ENCODE data around the gene UGT3A1.
A peak's percentile ranks its signal among the peaks of the same experiment; 100 is the strongest.
"Not testable (repeated sequence)": the region's sequence is repeated elsewhere in the genome, so short reads cannot be mapped to it uniquely, and the experiment has no call there.

UGT3A1 gene

DNA sequence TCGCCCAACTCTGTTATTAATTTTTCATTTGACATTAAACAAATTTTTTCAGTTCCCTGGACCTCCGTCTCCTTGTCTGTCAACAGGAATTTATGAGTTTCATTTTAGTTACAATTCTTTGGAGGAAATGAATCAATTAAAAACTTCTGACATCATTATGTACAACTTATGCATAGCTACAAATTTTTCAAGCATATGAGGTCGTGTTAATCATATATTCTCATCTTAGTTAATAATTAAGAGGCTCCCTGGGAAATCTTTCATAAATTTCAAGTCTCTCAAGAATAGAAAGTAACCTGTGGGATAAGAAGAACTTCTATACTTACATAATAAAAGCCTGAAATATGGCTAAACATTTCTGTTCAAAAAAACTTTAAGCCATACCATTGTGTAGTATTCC, 3.4 kb downstream of the UGT3A1 start:
- DNase-seq, result no peak

DNA sequence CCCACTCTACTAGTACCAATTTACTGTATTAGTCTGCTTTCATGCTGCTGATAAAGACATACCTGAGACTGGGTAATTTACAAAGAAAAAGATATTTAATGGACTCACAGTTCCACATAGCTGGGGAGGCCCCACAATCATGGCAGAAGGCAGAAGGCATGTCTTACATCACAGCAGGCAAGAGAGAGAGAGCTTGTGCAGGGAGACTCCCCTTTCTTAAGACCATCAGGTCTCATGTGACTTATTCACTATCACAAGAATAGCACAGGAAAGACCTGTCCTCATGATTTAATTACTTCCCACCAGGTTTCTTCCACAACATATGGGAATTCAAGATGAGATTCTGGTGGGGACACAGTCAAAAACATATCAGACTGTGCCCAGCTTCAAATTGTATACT, 11.5 kb downstream of the UGT3A1 start:
- DNase-seq, result no peak

DNA sequence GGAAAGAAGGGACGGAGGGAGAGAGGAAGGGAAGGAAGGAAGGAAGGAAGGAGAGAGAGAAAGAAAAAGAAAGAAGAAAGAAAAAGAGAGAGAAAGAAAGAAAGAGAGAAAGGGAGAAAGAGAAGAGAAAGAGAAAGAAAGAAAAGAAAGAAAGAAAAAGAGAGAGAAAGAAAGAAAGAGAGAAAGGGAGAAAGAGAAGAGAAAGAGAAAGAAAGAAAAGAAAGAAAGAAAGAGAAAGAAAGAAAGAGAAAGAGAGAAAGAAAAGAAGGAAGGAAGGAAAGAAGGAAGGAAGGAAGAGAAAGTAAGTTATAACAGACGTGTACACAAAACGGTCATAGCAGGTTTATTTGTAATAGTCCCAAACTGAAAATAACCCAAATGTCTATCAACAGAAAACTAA, 14.3 kb downstream of the UGT3A1 start:
- DNase-seq, result not testable (repeated sequence)

- no peak for DNase-seq
Observed at GRCh38 chr5:35974570-35974969, 16.6 kb downstream of the UGT3A1 start.

DNA sequence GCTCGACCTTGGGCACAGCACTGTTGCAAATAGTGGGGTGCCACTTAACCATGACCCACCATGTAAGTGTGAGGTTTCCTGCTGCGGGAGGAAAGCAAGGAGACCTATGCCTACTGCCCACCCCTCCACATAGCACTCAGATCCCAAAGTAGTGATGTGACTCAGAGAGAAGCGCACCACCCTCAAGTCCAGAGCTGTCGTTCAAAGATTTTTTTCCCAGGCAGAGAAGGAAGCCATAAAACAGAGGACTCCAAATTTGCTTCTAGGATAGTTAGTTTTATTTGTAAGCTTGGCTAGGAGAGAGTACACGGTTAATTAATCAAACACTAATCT, 19.3 kb downstream of the UGT3A1 start:
- DNase-seq, result no peak

GRCh38 chr5:35971186-35971877, 19.9 kb downstream of the UGT3A1 start:
- DNase-seq, result no peak

GRCh38 chr5:35963381-35963843, 27.8 kb downstream of the UGT3A1 start:
- DNase-seq, result no peak

- DNase-seq, result no peak
Observed at GRCh38 chr5:35960328-35960727, 30.9 kb downstream of the UGT3A1 start.

GRCh38 chr5:35956429-35956828, 34.8 kb downstream of the UGT3A1 start:
- DNase-seq, result no peak

GRCh38 chr5:35954175-35954574, 37.0 kb downstream of the UGT3A1 start:
- no peak for DNase-seq

- DNase-seq, result no peak
Observed at GRCh38 chr5:35947085-35947484, 44.1 kb downstream of the UGT3A1 start.

DNA sequence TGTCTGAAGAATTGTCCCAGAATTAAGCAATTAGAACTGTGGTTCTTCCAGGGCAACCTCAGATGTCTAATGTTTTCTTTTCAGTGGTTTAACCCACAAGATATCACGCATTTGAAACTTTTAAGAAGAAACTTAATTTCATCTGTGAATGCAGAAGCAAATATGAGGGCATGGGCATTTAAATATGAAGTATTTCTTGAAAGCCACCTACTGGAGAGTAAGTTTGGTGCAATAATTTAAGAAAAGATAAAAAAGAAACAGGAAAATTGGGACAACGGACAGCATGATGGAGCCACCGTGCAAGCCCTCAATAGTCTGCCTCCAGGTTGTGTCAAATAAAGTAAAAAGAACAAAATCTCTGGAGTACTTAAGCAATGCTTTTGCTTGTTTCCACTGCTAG, 51.6 kb downstream of the UGT3A1 start:
- DNase-seq, result no peak

DNA sequence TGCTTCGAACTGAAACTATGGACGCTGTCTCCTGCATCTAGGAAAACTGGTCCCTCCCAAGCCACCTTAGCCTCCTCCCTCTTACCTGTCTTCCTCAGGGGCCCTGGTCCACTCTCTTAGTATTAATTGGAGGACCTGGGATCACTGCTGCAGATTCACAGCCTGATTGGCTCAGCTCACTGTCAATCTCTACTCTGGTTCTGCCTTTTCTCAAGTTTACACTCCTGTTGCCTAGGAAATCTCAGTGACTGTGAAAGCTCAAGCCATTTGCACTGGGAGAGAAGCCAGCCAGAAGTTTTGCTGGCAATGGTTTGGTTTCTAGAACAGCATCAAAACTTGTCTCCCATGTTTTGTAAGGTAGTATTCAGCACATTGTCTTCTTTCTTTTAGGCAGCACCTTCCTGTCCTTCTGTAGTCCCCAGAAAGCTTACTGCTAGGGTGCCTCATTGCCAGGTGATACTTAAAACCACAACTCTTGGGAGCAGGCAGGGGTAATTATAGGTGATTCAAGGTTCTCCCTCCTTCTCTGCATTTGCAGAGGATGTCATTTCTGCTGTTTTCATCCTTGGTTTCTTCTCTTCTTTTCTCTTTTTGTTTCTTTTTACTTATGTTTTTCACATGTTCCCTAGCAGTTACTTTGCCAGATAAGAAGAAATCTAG, 52.5 kb downstream of the UGT3A1 start, which contains the start of gene CAPSL:
TSS of gene CAPSL (minus strand) at position 55 of the 660 bp plus-strand sequence. CDS start 17,502 bp downstream, outside the sequence.
- no peak for DNase-seq

GRCh38 chr5:35926389-35927051, 64.7 kb downstream of the UGT3A1 start:
- peak; percentile 23 for DNase-seq

- DNase-seq, result peak; percentile 66
Observed at GRCh38 chr5:35924950-35925722, 66.1 kb downstream of the UGT3A1 start.

GRCh38 chr5:35924122-35924949, 66.9 kb downstream of the UGT3A1 start:
- peak; percentile 12 for DNase-seq

- no peak for DNase-seq
Observed at GRCh38 chr5:35922468-35922867, 68.7 kb downstream of the UGT3A1 start.

DNA sequence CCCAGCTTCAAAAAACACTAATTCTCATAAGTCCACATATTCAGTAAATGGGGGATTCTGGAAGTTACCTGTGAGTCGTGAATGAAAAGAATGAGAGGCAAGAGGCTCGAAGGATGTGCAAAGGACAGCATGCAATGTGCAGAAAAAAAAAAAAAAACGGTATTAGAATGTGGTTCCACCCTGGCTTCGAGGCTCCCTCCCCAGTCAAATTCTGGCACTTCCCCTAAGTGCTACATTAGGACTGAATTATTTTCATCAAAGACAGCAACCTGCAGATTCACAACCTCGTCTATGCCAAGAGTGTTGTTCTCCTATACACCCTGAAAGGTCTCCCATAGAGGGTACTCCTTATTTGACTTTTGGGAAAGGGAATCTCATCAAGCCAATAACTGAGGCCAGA, 69.3 kb downstream of the UGT3A1 start:
- DNase-seq, result no peak

DNA sequence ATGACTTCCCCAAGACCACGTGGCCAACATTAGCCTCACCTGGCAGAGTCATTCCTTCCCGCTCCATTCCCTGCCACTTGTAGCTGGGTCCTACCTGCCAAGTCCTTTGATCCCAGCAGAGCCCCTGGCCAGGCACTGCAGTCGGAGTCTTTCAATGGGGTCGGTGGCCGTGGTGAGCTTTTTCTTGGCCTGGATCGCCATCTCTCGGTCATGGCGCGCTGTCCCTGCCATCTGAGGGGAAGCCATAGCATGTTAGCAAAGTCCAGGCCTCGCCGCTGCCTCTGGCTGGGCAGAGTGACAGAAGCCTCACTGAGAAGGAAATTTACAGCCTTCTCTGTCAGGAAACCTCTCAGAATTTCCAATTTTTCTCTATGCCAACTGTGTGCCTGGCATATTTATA, 70.3 kb downstream of the UGT3A1 start:
- no peak for DNase-seq

DNA sequence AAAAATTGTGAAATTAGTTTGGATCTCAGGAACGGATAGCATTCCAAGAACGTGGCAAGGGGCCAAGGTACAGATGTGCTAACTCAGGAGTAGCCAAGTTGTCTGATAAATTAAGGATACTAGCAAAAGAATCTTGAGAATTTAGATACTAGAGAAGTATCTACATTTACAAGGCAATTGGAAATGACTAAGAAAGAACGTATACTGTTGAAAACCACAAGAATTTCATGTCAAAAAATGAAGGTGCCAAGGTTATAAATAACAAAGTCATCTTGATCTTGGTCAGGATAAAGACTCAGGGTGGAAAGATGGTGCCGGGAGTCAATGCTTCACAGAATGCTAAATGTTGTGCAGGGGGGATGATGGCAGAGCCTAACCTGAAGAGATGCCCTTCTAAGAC, 72.0 kb downstream of the UGT3A1 start:
- DNase-seq, result peak; percentile 25

- DNase-seq, result no peak
Observed at GRCh38 chr5:35908814-35909213, 82.4 kb downstream of the UGT3A1 start.

- DNase-seq, result no peak
Observed at GRCh38 chr5:35908228-35908627, 83.0 kb downstream of the UGT3A1 start.
